Liver (tissue), 9 donors: Measurements from ENCODE around the gene GATA5. TPM values are rescaled to one million over a fixed set of nuclear protein-coding genes. Genes with fewer than 3 reads are reported as not detected.

Experiments
- DNase-seq: peaks from one replicate; pipeline ENCODE4 v3.0.0-alpha.2; 2017; ENCODE audit warnings: low spot score
- H3K27ac ChIP-seq, 2 donors: one replicate each; pipeline ENCODE4 v1.7.0; 2013; ENCODE audit warnings: inconsistent platforms in 2 of 2, low read length in 2 of 2, control low read depth in 1 of 2, low read depth in 1 of 2, mild to moderate bottlenecking in 1 of 2
- H3K27me3 ChIP-seq, 4 donors: one replicate each; pipeline versions ENCODE4 v1.6.1 to v1.7.0; 2013; ENCODE audit warnings: low read length in 3 of 4, inconsistent platforms in 1 of 4, mild to moderate bottlenecking in 1 of 4, moderate library complexity in 1 of 4; ENCODE audit not compliant: control insufficient read depth in 4 of 4, insufficient read depth in 4 of 4
- H3K36me3 ChIP-seq, 4 donors: one replicate each; pipeline versions ENCODE4 v1.6.1 to v1.7.0; 2013; ENCODE audit warnings: low read length in 3 of 4, mild to moderate bottlenecking in 3 of 4, low read depth in 1 of 4, moderate library complexity in 1 of 4; ENCODE audit not compliant: control insufficient read depth in 4 of 4, insufficient read depth in 3 of 4
- H3K4me1 ChIP-seq, 4 donors: one replicate each; pipeline versions ENCODE4 v1.6.1 to v1.7.0; 2013; ENCODE audit warnings: low read length in 3 of 4, mild to moderate bottlenecking in 3 of 4, moderate library complexity in 1 of 4; ENCODE audit not compliant: control insufficient read depth in 4 of 4, insufficient read depth in 4 of 4
- H3K4me3 ChIP-seq, 3 donors: one replicate each; pipeline versions ENCODE4 v1.6.1 to v1.7.0; 2013; ENCODE audit warnings: low read length in 3 of 3, control low read depth in 1 of 3, low read depth in 1 of 3, mild to moderate bottlenecking in 1 of 3
- H3K9ac ChIP-seq, 2 donors: one replicate each; pipeline ENCODE4 v1.7.0; 2013; ENCODE audit warnings: low read length in 2 of 2, mild to moderate bottlenecking in 2 of 2, moderate library complexity in 2 of 2, control low read depth in 1 of 2, low read depth in 1 of 2
- H3K9me3 ChIP-seq, 4 donors: one replicate each; pipeline versions ENCODE4 v1.6.1 to v1.7.0; 2013; ENCODE audit warnings: low read length in 3 of 4; ENCODE audit not compliant: control insufficient read depth in 4 of 4
- EGR1 ChIP-seq, 2 donors: IDR thresholded peaks; 2 replicates each; pipeline ENCODE4 v1.6.1; 2016 to 2018; ENCODE audit warnings: antibody characterized with exemption in 2 of 2, low read depth in 2 of 2
- FOXA1 ChIP-seq: IDR thresholded peaks from 2 replicates; pipeline ENCODE4 v1.6.1; 2016; ENCODE audit warnings: antibody characterized with exemption
- FOXA2 ChIP-seq: IDR thresholded peaks from 2 replicates; pipeline ENCODE4 v1.6.1; 2016; ENCODE audit warnings: antibody characterized with exemption
- GABPA ChIP-seq, 2 donors: IDR thresholded peaks in 1 of 2; conservative IDR thresholded peaks in 1 of 2; 2 replicates each; pipeline ENCODE4 v1.6.1; 2016; ENCODE audit warnings: antibody characterized with exemption in 2 of 2, mild to moderate bottlenecking in 1 of 2, moderate library complexity in 1 of 2
- HNF4A ChIP-seq, 2 donors: conservative IDR thresholded peaks; 2 replicates each; pipeline ENCODE4 v1.6.1; 2016; ENCODE audit warnings: antibody characterized with exemption in 2 of 2, mild to moderate bottlenecking in 2 of 2
- HNF4G ChIP-seq: IDR thresholded peaks from 2 replicates; pipeline ENCODE4 v1.6.1; 2016; ENCODE audit warnings: antibody characterized with exemption
- JUND ChIP-seq, 2 donors: IDR thresholded peaks; 2 replicates each; pipeline ENCODE4 v1.6.1; 2016; ENCODE audit warnings: antibody characterized with exemption in 2 of 2
- NR2F2 ChIP-seq: IDR thresholded peaks from 2 replicates; pipeline ENCODE4 v1.6.1; 2016; ENCODE audit warnings: antibody characterized with exemption
- RAD21 ChIP-seq, 2 donors: IDR thresholded peaks; 2 replicates each; pipeline ENCODE4 v1.6.1; 2016; ENCODE audit warnings: antibody characterized with exemption in 2 of 2, mild to moderate bottlenecking in 2 of 2
- RXRA ChIP-seq, 2 donors: IDR thresholded peaks; 2 replicates each; pipeline ENCODE4 v1.6.1; 2017 to 2018; ENCODE audit warnings: antibody characterized with exemption in 2 of 2, mild to moderate bottlenecking in 1 of 2
- SP1 ChIP-seq: IDR thresholded peaks from 2 replicates; pipeline ENCODE4 v1.6.1; 2018; ENCODE audit warnings: antibody characterized with exemption, mild to moderate bottlenecking
- WGBS: extraction: QIAGEN DNeasy Blood & Tissue Kit; methylation state at CpG from one replicate; pipeline ENCODE4 v1.1.7; 2013; 5-methylcytosine and 5-hydroxymethylcytosine counted together
- polyA plus RNA-seq, 2 donors: library from polyadenylated mRNA; stranded (reverse) in 1 of 2; unstranded in 1 of 2; fragments of 200-250 nt in 1 of 2; fragments of >200 nt in 1 of 2; fragmentation: Nextera tagmentation in 1 of 2; extraction: Ambion mirVana in 1 of 2; gene quantifications; one replicate each; pipeline versions ENCODE4 v1.2.1 to v1.2.3, GENCODE V29; 2013 to 2015
- total RNA-seq, 2 donors: library from RNA; depleted of rRNA; stranded (reverse); fragments of >200 nt; gene quantifications; one replicate each; pipeline ENCODE4 v1.2.3, GENCODE V29; 2014
- TF ChIP-seq, protein P1 (sequence below): IDR thresholded peaks from 2 replicates; pipeline ENCODE4 v1.6.1; 2016; ENCODE audit warnings: antibody characterized with exemption
- TF ChIP-seq, protein P2 (sequence below): IDR thresholded peaks from 2 replicates; pipeline ENCODE4 v1.6.1; 2016; ENCODE audit warnings: antibody characterized with exemption
- TF ChIP-seq, protein P3 (sequence below): IDR thresholded peaks from 2 replicates; pipeline ENCODE4 v1.6.1; 2016; ENCODE audit warnings: antibody characterized with exemption
- TF ChIP-seq, protein P4 (sequence below): IDR thresholded peaks from 2 replicates; pipeline ENCODE4 v1.6.1; 2016; ENCODE audit warnings: antibody characterized with exemption, mild to moderate bottlenecking
- donor health status: healthy.
- donor health status: healthy.
- donor health status: healthy.
- donor health status: healthy.
- donor health status: healthy.

The GATA5 gene
- total and polyA plus RNA-seq, 4 donors: 0.25 to 6.1 (median 0.34) TPM

DNA sequence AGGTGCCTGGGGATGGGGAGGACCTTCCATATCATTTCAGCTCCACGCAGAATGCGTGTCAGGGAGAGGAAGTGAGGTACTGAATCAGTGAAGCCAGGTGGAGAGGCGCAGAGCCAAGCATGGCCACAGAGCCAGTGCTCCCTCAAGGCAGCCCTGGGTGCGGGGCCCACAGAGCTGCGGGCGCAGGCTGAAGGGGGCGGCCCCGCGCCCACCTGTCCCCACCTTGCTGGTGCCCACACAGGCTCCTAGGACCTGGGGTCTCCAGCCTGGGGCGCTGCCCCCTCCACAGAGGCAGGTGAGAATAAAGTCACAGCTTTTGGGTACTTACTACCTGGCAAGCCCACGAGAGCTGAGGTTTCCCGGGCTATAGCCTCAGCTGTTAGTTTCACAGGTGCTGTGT is 40.0 kb upstream of the GATA5 start:
- 83% methylated on average over 12 of the region's 12 CpGs for WGBS
- peaks cover 0 to 8% (median 0%) of the 10 kb centered on the region in 4 donors for H3K27me3 ChIP-seq
- H3K36me3 ChIP-seq: no peaks in the 10 kb centered on the region

DNA sequence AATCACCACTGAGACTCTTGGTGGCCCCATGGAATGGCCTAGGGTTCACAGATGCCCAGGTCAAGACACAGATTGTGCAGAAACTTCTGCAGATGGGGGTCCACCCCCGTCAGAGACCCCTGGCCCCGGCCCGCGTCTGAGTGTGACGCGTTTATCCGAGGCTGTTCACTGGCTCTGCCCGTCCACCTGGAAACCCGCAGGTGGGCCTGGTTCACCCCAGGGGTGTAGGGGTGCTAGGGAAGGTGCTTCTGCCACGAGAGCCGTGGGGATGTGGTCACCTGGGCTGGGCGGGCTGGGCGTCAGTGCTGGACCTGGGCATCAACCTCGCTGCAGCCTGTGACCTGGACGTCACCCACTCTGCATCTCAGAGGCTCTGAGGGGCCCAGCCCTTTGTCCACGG is 39.5 kb upstream of the GATA5 start:
- Histone ChIP-seq H3K9me3 (no peaks in the 10 kb centered on the region), H3K27me3 (peaks cover 0 to 8% (median 0%) of the 10 kb centered on the region in 4 donors), H3K27ac (no peak overlapping the region), H3K4me1 (no peaks in the 10 kb centered on the region), H3K4me3 (no peak overlapping the region), H3K36me3 (no peaks in the 10 kb centered on the region), H3K9ac (no peak overlapping the region)
- no peak for DNase-seq
- WGBS: 80% methylated on average over 16 of the region's 16 CpGs
- no peak for TF ChIP-seq RXRA (IDR thresholded peaks at IDR 0.05)
- no peak for TF ChIP-seq FOXA2
- no peak for TF ChIP-seq GABPA (IDR thresholded peaks at IDR 0.05 in 1 of 2, conservative IDR thresholded peaks at IDR 0.05 in 1 of 2)
- no peak for TF ChIP-seq SP1
- no peak for TF ChIP-seq EGR1 (IDR thresholded peaks at IDR 0.05; ENCODE audit: low read depth in 2 of 2)
- TF ChIP-seq HNF4A (conservative IDR thresholded peaks at IDR 0.05): no peak
- TF ChIP-seq, protein P1, sequence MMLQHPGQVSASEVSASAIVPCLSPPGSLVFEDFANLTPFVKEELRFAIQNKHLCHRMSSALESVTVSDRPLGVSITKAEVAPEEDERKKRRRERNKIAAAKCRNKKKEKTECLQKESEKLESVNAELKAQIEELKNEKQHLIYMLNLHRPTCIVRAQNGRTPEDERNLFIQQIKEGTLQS: no peak
- TF ChIP-seq RAD21 (IDR thresholded peaks at IDR 0.05): no peak
- TF ChIP-seq, protein P2, sequence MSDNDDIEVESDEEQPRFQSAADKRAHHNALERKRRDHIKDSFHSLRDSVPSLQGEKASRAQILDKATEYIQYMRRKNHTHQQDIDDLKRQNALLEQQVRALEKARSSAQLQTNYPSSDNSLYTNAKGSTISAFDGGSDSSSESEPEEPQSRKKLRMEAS: no peak
- no peak for TF ChIP-seq JUND (IDR thresholded peaks at IDR 0.05)
- TF ChIP-seq, protein P3, sequence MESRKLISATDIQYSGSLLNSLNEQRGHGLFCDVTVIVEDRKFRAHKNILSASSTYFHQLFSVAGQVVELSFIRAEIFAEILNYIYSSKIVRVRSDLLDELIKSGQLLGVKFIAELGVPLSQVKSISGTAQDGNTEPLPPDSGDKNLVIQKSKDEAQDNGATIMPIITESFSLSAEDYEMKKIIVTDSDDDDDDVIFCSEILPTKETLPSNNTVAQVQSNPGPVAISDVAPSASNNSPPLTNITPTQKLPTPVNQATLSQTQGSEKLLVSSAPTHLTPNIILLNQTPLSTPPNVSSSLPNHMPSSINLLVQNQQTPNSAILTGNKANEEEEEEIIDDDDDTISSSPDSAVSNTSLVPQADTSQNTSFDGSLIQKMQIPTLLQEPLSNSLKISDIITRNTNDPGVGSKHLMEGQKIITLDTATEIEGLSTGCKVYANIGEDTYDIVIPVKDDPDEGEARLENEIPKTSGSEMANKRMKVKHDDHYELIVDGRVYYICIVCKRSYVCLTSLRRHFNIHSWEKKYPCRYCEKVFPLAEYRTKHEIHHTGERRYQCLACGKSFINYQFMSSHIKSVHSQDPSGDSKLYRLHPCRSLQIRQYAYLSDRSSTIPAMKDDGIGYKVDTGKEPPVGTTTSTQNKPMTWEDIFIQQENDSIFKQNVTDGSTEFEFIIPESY: no peak

More for the DNA sequence above, 40.0 kb upstream of the GATA5 start:
- no peak for DNase-seq
- no peak overlapping the region for H3K9ac ChIP-seq
- H3K4me1 ChIP-seq: no peaks in the 10 kb centered on the region
- TF ChIP-seq RXRA (IDR thresholded peaks at IDR 0.05): no peak
- TF ChIP-seq HNF4G: no peak
- TF ChIP-seq FOXA1: no peak
- TF ChIP-seq, protein P1: no peak
- no peak for TF ChIP-seq SP1
- H3K27ac ChIP-seq: no peak overlapping the region
- no peak overlapping the region for H3K4me3 ChIP-seq
- H3K9me3 ChIP-seq: no peaks in the 10 kb centered on the region

DNA sequence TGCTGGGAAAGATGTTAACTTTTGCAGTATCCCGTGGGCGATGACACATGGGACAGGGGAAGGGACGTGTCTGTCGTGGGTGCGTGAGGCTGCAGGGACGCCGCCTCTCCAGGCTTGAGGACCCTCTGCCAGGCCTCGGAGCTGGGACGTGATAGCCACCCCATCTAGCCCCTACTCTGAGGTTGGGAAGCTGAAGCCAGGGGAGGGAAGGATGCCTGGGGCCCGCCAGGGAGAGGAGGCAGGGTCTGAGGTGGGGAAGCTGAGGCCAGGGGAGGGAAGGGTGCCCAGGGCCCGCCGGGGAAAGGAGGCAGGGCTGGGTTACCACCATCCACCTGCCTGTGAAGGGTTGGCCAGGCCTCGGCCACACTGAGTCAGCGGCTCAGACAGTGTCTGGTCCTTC is 38.2 kb upstream of the GATA5 start:
- Histone ChIP-seq H3K4me1 (no peaks in the 10 kb centered on the region), H3K27me3 (peaks cover 0 to 8% (median 0%) of the 10 kb centered on the region in 4 donors), H3K9ac (no peak overlapping the region), H3K27ac (no peak overlapping the region), H3K4me3 (no peak overlapping the region), H3K9me3 (no peaks in the 10 kb centered on the region), H3K36me3 (no peaks in the 10 kb centered on the region)
- DNase-seq: no peak
- WGBS: 82% methylated on average over 14 of the region's 14 CpGs
- no peak for TF ChIP-seq SP1
- no peak for TF ChIP-seq HNF4A (conservative IDR thresholded peaks at IDR 0.05)
- TF ChIP-seq, protein P4, sequence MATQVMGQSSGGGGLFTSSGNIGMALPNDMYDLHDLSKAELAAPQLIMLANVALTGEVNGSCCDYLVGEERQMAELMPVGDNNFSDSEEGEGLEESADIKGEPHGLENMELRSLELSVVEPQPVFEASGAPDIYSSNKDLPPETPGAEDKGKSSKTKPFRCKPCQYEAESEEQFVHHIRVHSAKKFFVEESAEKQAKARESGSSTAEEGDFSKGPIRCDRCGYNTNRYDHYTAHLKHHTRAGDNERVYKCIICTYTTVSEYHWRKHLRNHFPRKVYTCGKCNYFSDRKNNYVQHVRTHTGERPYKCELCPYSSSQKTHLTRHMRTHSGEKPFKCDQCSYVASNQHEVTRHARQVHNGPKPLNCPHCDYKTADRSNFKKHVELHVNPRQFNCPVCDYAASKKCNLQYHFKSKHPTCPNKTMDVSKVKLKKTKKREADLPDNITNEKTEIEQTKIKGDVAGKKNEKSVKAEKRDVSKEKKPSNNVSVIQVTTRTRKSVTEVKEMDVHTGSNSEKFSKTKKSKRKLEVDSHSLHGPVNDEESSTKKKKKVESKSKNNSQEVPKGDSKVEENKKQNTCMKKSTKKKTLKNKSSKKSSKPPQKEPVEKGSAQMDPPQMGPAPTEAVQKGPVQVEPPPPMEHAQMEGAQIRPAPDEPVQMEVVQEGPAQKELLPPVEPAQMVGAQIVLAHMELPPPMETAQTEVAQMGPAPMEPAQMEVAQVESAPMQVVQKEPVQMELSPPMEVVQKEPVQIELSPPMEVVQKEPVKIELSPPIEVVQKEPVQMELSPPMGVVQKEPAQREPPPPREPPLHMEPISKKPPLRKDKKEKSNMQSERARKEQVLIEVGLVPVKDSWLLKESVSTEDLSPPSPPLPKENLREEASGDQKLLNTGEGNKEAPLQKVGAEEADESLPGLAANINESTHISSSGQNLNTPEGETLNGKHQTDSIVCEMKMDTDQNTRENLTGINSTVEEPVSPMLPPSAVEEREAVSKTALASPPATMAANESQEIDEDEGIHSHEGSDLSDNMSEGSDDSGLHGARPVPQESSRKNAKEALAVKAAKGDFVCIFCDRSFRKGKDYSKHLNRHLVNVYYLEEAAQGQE: no peak
- no peak for TF ChIP-seq FOXA2
- no peak for TF ChIP-seq RXRA (IDR thresholded peaks at IDR 0.05)
- TF ChIP-seq, protein P2: no peak
- no peak for TF ChIP-seq GABPA (IDR thresholded peaks at IDR 0.05 in 1 of 2, conservative IDR thresholded peaks at IDR 0.05 in 1 of 2)
- TF ChIP-seq, protein P1: no peak
- TF ChIP-seq, protein P3: no peak
- TF ChIP-seq EGR1 (IDR thresholded peaks at IDR 0.05; ENCODE audit: low read depth in 2 of 2): no peak
- no peak for TF ChIP-seq NR2F2
